ENCODE data around the gene ZNF586.

DNA sequence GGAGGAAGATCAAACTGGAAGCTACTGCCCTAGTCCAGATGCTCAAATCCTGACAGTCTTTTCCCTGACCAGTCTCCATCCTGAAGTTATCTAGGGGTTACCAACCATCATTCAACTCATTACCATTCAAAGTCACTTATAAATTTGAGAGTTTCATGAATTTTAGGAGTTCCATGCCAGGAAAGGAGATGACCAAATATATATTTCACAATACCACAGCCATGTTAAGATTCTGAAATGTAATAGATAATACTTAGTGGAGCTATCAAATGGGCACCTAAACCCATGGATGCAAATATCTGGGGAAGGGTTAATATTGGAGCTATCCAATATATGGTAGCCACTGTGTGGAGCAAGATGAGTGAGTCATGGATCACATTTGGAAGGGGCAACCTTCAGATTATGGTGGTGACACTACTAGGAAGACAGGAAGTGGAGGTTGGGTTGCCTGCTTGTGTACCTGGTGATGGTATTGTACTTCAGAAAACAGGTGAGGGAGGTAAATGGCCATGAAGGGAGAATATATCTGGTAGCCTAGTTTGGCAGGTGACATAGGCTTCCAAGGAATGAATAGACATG, 18.7 kb downstream of the ZNF586 start:
- TF ChIP-seq, protein P1, sequence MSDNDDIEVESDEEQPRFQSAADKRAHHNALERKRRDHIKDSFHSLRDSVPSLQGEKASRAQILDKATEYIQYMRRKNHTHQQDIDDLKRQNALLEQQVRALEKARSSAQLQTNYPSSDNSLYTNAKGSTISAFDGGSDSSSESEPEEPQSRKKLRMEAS (IDR thresholded peaks at IDR 0.05): no peak
- TF ChIP-seq JUND (IDR thresholded peaks at IDR 0.05) (no peak), YY1 (IDR thresholded peaks at IDR 0.05) (no peak), TAF1 (conservative IDR thresholded peaks at IDR 0.05) (no peak), FOXA1 (IDR thresholded peaks at IDR 0.05) (no peak), SP1 (IDR thresholded peaks at IDR 0.05) (no peak)
- TF ChIP-seq, protein P2, sequence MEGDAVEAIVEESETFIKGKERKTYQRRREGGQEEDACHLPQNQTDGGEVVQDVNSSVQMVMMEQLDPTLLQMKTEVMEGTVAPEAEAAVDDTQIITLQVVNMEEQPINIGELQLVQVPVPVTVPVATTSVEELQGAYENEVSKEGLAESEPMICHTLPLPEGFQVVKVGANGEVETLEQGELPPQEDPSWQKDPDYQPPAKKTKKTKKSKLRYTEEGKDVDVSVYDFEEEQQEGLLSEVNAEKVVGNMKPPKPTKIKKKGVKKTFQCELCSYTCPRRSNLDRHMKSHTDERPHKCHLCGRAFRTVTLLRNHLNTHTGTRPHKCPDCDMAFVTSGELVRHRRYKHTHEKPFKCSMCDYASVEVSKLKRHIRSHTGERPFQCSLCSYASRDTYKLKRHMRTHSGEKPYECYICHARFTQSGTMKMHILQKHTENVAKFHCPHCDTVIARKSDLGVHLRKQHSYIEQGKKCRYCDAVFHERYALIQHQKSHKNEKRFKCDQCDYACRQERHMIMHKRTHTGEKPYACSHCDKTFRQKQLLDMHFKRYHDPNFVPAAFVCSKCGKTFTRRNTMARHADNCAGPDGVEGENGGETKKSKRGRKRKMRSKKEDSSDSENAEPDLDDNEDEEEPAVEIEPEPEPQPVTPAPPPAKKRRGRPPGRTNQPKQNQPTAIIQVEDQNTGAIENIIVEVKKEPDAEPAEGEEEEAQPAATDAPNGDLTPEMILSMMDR (IDR thresholded peaks at IDR 0.05; ENCODE audit: low read depth, low read length, missing input control): no peak
- TF ChIP-seq, protein P3, sequence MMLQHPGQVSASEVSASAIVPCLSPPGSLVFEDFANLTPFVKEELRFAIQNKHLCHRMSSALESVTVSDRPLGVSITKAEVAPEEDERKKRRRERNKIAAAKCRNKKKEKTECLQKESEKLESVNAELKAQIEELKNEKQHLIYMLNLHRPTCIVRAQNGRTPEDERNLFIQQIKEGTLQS (IDR thresholded peaks at IDR 0.05): no peak

All from liver (tissue), 3 donors.